Stimulated activated CD8-positive, alpha-beta memory T cell treated with anti-CD3 and anti-CD28 coated beads, Interleukin-7, amount 100 ng/mL, for 24 hours (primary cell): ENCODE data around the gene ZNF354C.
"Not testable (repeated sequence)": the region's sequence is repeated elsewhere in the genome, so short reads cannot be mapped to it uniquely, and the experiment has no call there.

Experiments
- DNase-seq: peaks from one replicate; pipeline ENCODE4 v3.0.0-alpha.2; 2020; ENCODE audit warnings: low read depth

Gene ZNF354C

DNA sequence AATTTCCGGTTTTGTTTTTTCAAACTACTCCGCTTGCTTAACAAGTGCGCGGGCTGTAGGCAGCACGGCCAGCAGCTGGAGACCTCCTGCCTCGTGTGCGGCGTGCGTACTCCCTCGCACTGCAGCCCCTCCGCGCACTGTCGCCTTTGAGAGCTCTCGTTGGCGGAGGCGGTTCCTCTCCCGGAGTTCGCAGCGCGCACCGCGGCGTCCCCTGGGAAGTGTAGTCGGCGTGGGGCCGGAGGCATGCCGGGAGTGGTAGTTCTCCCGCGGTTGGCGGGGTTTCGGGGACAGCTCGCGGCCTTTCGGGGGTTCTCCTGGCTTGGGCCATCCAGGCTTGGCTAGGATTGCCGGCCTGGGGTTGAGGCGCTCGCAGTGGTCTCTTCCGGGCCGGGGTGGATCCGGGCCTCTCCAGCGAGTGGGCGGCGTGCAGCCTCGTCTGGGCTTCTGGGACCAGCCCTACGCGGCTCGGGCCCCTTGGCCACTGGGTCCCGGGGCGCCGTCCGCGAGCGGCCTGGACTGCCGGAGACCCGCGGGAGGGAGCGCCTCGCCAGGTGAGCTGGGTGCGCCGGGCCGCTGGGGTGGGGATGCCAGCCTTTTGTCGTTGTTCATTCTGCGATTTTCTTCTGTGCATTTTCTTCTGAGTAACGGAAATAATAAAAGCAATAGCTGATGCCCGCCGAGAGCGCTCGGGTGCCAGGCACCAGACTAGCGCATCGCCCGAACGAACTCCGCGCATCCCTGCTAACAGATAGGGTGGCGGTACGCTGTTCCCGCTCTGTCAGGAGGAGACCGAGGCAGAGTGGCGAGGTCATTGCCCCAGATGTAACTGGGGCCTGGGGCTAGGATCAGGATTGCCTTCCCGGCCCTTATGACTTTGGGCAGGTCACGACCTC, at the start of gene ZNF354C:
Gene ZNF354C (plus strand): TSS at position 258 of the 893 bp plus-strand sequence. CDS start 1,696 bp downstream, outside the sequence.
- DNase-seq, result peak; percentile 73

DNA sequence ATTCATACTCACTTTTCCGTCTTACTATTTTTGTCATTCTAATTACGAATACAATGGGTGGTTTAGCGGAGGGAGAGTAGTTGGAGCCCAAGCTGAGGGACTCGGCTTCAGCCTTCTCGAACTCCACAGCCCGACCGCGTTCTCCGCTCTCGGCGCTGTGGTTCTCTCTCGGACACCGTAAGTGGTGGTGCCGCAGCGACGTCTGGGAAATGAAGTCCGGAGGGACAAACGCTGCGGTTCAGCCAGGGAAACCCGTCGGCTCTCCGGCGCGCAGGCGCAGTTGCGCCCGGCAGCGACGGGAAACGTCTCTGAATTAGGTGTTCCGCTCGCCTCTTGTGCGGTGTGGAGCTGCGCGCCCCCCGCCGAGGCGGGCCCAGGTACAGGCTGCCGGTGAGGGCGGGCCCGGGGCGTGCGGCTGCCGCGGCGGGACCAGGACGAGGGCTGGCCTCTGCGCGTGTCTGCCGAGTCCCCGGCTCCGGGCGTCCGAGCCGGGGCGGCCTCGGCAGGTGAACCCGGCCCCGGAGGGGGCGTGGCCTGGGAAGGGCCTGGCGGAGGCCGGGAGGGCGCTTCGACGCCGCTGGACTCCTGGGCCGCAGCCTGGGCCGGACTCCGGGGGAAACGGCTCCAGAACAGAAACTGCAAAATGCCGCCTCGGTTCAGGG, 36.5 kb upstream of the ZNF354C start, which contains the start of gene ZNF879:
Gene ZNF879 (plus strand): TSS at position 277 of the 662 bp plus-strand sequence. CDS start 1,201 bp downstream, outside the sequence.
- peak; percentile 86 for DNase-seq

DNA sequence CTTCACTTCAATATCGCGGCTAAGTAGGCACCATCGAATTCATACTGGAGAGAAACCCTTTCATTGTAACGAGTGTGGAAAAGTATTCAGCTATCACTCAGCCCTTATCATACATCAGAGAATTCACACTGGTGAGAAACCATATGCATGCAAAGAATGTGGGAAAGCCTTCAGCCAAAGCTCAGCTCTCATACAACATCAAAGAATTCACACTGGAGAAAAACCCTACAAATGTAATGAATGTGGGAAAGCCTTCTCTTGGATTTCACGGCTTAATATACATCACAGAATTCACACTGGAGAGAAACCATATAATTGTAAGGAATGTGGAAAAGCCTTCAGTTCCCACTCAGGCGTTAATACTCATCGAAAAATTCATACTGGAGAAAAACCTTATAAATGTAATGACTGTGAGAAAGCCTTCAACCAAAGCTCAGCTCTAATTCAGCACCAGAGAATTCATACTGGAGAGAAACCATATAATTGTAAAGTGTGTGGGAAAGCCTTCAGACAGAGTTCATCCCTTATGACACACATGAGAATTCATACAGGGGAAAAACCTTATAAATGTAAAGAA, 27.1 kb upstream of the ZNF354C start:
- no peak for DNase-seq

DNA sequence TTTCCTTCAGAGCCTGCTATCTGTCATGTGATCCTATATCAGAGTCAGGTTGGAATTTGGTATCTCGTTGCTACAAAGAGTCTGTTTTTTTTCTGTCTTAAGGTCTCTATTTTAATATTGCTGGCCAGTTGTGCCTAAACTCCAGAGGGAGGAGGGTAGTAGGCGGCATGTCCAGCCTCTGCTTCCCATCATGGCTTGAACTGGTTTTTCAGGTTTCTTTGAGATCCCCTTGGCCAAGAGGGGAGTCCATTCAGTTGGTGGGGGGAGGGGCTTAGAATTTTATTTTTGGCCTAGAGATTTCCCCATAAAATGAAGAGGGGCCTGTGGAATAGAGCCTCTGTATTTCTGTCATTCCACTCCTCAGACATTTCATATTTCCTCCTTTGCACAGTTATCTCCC, 15.4 kb upstream of the ZNF354C start:
- no peak for DNase-seq

DNA sequence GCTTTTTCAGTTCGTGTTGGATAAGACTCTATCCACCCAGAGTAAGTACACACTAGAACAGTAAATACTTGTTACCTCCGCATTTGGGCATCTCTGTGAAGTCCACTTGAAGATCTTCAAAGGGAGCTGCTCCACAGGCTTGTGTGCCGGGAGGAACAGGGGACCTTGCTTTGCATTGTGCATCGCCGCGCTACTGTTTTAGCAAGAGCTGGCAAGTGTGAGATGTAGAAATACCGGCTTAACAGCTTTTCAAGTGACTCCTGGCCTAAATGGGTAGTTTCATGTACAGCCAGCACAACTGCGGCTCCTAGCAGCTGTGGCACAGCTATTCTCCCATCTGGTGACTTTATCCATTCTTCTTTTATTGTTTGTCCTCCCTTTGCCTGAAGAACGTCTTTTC, 8.4 kb upstream of the ZNF354C start:
- DNase-seq, result no peak

DNA sequence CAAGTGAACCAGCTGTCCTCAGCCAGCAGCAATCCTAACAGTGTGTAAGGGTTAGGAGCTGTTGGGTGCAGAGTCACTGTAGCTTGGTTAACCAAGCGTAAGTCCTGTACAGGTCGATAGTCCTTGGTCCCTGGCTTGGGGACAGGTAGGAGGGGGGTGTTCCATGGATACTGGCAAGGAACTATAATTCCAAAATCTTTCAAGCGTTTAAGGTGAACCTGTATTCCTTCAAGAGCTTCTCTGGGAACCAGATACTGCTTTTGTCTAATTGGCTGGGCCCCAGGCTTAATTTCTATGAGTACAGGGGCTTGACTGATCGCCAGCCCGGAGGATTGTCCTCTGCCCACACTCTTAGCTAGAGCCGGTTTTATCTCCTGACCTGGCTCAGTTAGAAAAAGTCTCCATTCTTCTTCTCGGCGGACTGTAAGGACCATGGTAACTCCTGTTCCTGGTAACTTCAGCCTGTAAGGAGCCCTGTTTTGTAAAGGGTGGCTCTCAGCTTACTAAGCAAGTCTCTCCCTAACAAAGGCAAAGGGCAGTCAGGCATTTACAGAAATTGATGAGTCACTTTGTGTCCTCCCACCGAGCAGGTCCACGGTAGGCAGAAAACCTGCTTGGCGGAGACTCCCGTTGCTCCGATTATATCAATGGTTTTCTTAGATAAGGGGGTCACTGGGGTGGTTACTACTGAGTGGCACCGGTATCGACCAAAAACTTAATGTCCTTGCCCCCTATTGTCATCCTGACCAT, 6.0 kb upstream of the ZNF354C start:
- DNase-seq, result no peak

DNA sequence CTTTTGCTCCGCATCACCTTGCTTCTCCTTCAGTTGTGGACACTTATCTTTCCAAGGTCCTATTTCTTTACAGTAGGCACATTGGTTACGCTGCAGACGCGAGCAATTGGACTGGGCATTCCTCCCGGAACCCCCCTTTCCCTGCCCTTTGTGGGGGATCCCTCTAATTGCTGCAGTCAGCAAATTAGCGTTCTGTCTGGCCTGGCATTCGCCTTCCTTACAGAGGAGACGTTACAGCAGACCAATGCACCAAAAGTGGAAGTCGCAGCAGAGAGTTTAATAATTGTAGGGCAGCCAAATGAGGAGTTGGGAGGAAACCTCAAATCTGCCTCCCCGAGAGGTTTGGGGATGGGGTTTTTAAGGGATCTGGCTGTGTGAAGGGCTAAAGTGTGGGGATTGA, 5.3 kb upstream of the ZNF354C start:
- DNase-seq, result no peak

DNA sequence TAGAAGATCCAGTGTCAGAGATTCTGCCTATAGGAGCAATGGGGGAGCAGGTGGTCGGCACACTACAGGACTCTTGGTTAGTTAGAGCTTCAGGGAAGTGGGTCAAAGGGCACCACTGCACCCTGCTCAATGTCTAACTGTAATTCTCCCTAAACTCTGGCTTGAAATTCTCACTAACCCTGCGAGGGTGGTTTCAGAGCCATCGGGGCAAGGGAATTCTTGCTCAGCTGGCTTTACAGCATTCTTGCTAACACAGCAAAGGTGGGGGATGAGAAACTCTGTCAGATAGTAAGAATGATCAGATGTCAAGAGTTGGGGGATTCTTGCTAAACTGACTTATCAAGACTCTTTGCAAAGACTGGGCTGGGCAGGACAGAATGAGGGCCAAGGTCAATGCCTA, 4.7 kb upstream of the ZNF354C start:
- DNase-seq, result no peak

DNA sequence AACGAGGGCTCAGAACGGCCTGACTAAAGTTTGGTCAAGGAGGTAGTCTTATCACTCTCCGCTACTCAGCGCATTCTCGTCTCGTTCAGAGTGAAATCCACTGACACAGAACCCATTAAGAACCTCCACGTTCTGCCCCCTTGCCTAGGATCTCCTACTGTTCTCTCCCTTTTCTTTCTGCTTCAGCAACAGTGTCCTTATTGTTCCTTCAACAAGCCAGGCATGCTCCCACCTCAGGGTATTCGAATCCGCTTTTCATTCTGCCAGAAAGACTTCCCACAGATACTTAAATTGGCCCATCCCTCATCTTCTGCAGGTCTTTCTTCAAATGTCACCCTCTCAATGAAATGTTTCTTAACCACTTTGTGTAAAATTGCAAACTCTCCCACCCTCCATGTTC, 4.3 kb upstream of the ZNF354C start:
- no peak for DNase-seq

DNA sequence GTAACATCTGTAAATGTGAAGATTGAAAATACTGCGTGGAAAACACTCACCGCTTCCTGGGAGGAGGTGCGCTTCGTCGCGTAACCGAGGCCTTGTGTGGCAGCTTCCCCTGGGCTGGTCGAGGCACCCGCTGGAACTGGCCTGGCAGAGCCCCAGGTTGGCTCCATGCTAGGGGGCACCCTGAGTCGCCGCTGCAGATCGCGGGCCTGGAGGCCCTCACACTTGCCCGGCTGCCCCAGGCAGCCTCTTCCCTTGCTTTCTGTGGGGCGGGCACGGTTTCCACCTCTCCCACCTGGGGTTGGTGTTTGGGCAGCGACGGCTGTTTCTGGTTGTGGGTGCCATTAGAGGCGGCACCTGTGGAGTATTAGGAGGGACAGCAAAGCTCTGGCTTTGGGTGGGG, 852 bp downstream of the ZNF354C start:
- DNase-seq, result no peak

DNA sequence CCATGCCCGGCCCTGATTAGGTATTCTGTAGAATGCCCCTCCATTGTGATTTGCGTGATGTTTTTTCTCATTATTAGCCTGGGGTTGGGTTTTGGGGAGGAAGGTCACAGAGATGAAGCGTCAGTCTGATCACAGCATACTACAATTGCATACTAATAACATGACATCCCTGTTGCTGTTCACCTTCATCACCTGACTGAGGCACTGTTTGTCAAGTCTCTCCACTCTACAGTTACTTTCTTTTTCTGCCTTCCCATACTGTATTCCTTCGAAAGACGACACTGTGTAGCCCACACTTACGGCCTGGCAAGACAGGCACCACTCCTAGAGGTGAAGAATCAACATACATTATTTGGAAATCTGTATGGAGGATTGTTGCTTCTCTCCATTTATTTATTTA, 5.5 kb downstream of the ZNF354C start:
- no peak for DNase-seq

DNA sequence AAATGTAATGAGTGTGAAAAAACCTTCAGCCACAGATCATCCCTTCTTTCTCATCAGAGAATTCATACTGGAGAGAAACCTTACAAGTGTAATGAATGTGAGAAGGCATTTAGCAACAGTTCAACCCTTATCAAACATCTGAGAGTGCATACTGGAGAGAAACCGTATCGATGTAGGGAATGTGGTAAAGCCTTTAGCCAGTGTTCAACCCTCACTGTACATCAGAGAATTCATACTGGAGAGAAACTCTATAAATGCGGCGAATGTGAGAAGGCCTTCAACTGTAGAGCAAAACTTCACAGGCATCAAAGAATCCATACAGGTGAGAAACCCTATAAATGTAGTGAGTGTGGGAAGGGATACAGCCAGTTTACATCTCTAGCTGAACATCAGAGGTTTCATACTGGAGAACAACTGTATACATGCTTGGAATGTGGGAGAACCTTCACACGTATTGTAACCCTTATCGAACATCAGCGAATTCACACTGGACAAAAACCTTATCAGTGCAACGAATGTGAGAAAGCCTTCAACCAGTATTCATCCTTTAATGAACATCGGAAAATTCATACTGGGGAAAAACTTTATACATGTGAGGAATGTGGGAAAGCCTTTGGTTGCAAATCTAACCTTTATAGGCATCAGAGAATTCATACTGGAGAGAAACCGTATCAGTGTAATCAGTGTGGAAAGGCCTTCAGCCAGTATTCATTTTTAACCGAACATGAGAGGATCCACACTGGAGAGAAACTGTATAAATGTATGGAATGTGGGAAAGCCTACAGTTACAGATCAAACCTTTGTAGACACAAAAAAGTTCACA, 19.2 kb downstream of the ZNF354C start:
- no peak for DNase-seq

DNA sequence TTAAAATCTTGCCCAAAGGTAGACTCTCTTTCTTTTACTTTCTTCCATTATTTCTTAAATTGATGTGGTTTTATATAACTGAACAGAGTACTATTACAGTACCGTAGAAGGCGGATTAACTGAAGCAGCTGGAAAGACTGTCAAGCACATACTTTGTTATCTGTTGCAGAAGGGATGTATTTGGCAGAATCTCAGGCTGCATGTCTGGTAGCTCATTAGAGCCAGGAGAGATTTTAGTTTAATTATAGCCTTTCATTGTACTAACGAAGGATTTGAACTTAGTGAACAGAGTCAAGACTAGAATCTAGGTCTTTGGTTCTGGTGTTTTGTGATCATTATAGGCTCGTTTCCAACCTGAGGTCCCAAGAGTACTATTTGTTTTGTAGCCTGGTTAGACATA, 20.6 kb downstream of the ZNF354C start:
- no peak for DNase-seq

DNA sequence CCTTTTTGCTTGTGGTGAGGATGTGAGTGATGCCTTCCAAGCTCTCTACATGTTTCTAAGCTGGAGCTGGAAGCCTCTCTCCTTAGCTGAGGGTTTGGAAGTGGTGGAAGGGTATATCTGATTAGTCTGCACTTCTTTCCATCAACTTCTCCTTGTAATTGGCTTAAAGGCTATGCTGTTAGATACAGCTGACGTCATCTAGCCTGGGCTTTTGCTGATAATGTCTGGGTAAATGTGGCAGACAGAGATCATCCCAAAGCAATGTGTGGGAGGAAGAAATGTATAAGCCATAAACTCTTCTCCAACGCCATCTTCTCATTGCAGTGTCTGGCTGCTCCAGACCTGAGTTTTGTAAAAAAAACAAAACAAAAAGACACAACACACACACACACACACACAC, 29.3 kb downstream of the ZNF354C start:
- DNase-seq, result no peak

DNA sequence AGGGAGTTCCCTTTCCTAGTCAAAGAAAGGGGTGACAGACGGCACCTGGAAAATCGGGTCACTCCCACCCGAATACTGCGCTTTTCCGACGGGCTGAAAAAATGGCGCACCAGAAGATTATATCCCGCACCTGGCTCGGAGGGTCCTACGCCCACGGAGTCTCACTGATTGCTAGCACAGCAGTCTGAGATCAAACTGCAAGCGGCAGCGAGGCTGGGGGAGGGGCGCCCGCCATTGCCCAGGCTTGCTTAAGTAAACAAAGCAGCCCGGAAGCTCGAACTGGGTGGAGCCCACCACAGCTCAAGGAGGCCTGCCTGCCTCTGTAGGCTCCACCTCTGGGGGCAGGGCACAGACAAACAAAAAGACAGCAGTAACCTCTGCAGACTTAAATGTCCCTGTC, 41.1 kb downstream of the ZNF354C start:
- not testable (repeated sequence) for DNase-seq

DNA sequence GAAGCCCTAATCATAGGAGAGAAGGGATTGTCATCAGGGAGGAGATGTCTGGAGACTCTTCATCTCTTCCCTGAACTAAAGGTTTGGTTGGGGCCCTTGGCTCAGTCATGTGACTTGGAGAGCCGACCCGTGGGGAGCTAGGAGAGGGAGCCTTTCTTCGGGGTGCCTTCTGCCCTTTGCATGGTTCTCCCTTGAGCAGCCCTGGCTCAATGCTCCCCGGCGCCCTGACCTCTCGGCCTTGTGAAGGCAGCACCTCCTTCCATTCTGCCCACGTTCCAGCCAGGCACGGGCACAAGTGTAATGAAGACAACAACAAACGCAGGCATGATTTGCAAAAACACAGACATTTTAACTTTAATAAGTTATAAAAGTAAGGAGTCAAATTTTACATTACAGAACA, 50.4 kb downstream of the ZNF354C start:
- no peak for DNase-seq

DNA sequence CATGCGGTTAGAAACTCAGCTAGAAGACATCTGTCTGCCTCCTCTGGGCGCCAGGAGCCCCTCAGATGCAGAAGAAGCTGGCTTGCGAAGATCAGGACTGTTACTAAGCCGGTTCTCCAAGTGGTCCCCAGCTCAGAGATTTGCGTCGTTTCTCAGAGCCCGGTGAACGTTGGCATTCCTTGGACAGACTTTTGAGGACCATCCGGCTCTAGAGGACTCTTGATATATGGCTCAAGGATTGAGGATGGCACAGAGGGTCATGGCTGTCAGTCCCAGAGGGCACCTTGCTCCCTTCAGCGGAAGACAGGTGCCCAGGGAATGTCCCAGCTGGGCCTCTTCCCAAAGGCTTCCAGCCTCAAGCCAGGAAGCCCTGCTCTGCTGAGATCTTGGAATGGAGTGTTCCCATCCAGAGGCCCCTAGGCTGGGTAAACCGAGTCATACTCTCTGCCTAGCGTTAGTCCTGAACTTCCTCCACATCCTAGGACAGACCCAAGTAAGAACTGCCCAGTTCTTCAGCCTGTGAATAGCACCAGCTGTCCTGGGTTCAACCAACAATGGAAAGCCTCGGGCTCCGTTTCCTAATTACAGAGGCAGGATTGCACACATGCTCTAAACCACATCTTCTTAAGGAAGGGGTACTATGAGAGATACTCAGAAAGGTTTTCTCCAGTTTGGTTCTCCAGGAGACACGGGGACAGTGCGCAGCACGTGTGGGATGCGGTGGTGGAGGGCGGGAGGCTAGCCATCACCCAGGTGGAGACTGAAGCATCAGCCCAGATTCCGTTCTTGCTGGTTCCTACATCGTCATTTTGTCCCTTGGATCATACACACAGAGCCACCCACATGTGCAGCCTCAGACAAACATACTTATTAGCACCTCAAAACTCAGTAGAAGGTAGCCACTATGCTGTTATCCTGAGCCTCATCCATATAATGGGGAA, 51.4 kb downstream of the ZNF354C start:
- no peak for DNase-seq

DNA sequence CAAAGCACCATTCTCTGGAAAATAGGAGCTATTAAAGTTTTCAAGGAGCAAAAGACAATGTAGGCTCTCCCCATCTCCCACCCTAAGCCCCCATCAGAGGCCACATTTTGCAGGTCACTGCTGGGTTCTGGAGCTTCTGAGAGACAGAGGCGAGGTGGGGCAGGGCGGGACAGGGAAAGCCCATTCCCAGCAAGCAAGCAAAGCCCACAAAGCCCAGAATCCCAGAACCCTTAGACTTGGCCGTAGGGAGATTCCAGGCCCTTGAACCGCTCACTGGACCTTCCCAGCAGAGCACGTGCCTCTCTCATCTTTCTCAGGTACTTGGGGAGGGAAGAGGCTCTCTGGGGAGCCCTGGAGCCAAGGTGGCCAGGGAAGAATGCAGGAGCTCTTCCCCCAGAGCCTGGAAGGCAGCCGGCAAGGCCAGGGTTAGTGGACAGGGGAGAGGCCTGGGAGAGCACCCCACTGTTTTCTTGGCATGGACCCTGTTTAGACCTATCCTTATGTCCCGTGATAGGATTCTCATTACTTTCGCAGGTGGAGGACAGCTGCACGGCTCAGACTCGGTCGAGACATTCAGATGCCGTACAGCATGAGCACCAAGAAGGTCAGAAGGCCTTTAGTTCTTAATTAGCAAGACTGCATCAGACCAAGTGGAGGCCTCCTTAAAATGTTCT, 52.4 kb downstream of the ZNF354C start:
- DNase-seq, result no peak

DNA sequence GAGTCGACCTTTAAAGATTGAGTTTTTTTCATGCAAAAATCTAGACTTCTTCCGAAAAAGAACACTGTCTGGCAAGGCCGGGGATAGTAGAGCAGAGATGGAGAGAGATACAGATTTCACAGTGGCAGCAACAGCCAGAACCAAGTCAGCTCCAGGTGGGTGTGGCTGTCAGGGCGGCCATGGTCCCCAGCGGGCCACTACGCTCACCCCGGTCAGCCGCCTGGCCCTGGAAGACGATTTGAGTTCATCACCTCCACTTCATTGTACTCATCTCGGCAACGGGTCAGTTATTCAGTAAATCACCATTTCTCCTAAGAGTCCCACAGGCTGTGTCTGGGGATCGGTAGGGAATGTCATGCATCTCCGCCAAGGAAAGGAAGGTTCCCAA, 53.0 kb downstream of the ZNF354C start:
- no peak for DNase-seq
